HCT116 (cell line): ENCODE results near the gene LRRC8B. TPM values are rescaled to one million over a fixed set of nuclear protein-coding genes. Genes with fewer than 3 reads are reported as not detected.

Source experiments
- ATAC-seq: fragments of 200-7000 bp; cut with Tn5 transposase; 2 replicates; pipeline ENCODE4 v1.9.1; 2020; ENCODE audit warnings: mild to moderate bottlenecking, moderate library complexity
- BruUV-seq: library from RNA; stranded (reverse); fragments of 400-500 nt; replicated peaks from 2 replicates; lab custom pipeline; 2021; lab: Mats Ljungman, UMichigan
- CTCF ChIA-PET: fragments of 300-600 bp; sonication (Branson Sonifier 250); formaldehyde crosslinking; loops from one replicate; lab custom pipeline; 2021; ENCODE audit warnings: antibody characterized with exemption; lab: Charles Lee
- POLR2A ChIA-PET: fragments of 300-600, 350-600 bp; sonication (Branson Sonifier 250); formaldehyde crosslinking; loops from one replicate; lab custom pipeline; 2021; ENCODE audit warnings: antibody characterized with exemption; lab: Charles Lee
- RAD21 ChIA-PET, 2 experiments: fragments of 300-600 bp; sonication (Branson Sonifier 250); formaldehyde crosslinking; loops; one replicate each; lab custom pipeline; 2023; ENCODE audit warnings: low total read pairs in 2 of 2; ENCODE audit not compliant: uncharacterized antibody in 2 of 2, unreplicated experiment in 2 of 2, low non-redundant PET in 1 of 2; lab: Charles Lee
- DNase-seq: peaks from one replicate; pipeline ENCODE4 v3.0.0-alpha.2; 2010; ENCODE audit warnings: low read depth, low spot score
- H2AFZ ChIP-seq: fragments of 200-600 bp; shearing (Covaris generic), sonication (generic); 2 replicates; pipeline ENCODE4 v1.6.1; 2017; ENCODE audit warnings: low read depth, mixed run types, mixed read lengths, antibody characterized with exemption, low read length; ENCODE audit not compliant: poor library complexity, severe bottlenecking
- H3K27ac ChIP-seq: 2 replicates; pipeline ENCODE4 v1.5.1; 2012; ENCODE audit warnings: low read depth, low read length
- H3K27me3 ChIP-seq: fragments of 200-600 bp; sonication (generic); 2 replicates; pipeline ENCODE4 v1.6.1; 2016; ENCODE audit warnings: mixed run types, low read length, mixed read lengths; ENCODE audit not compliant: insufficient read depth
- H3K36me3 ChIP-seq, 2 experiments: fragments of 200-500 bp in 1 of 2; fragments of 200-600 bp in 1 of 2; sonication (Bioruptor generic) in 1 of 2; sonication (generic) in 1 of 2; 2 replicates each; pipeline versions ENCODE4 v1.5.1 to v1.6.1; 2014 to 2016; ENCODE audit warnings: low read length in 2 of 2, inconsistent platforms in 1 of 2, mixed read lengths in 1 of 2, mixed run types in 1 of 2; ENCODE audit not compliant: insufficient read depth in 2 of 2, control insufficient read depth in 1 of 2
- H3K4me1 ChIP-seq, 2 experiments: fragments of 200-600 bp in 1 of 2; sonication (generic) in 1 of 2; 2 replicates each; pipeline versions ENCODE4 v1.5.1 to v1.6.1; 2012 to 2017; ENCODE audit warnings: low read length in 2 of 2, inconsistent platforms in 1 of 2, mild to moderate bottlenecking in 1 of 2, mixed read lengths in 1 of 2, mixed run types in 1 of 2, moderate library complexity in 1 of 2; ENCODE audit not compliant: insufficient read depth in 2 of 2, control insufficient read depth in 1 of 2
- H3K4me2 ChIP-seq: fragments of 200-600 bp; sonication (generic); 2 replicates; pipeline ENCODE4 v1.6.1; 2017; ENCODE audit warnings: mixed run types, low read length, mixed read lengths
- H3K4me3 ChIP-seq, 2 experiments: fragments of 200-600 bp in 1 of 2; sonication (generic) in 1 of 2; replicated peaks in 1 of 2; 2 replicates each; pipeline ENCODE4 v1.5.1; 2011 to 2016; ENCODE audit warnings: low read length in 2 of 2, control low read depth in 1 of 2, low read depth in 1 of 2, mild to moderate bottlenecking in 1 of 2, mixed read lengths in 1 of 2, mixed run types in 1 of 2
- H3K79me2 ChIP-seq: fragments of 200-600 bp; sonication (generic); 2 replicates; pipeline ENCODE4 v1.6.1; 2017; ENCODE audit warnings: mild to moderate bottlenecking, mixed run types, low read length, moderate library complexity, mixed read lengths; ENCODE audit not compliant: insufficient read depth
- H3K9ac ChIP-seq: fragments of 200-600 bp; sonication (generic); 2 replicates; pipeline ENCODE4 v1.6.1; 2016; ENCODE audit warnings: low read length, mixed read lengths
- H3K9me2 ChIP-seq: fragments of 200-600 bp; sonication (generic), shearing (Covaris generic); 2 replicates; pipeline ENCODE4 v1.6.1; 2017; ENCODE audit warnings: mixed run types, mild to moderate bottlenecking, moderate library complexity; ENCODE audit not compliant: insufficient read depth
- H3K9me3 ChIP-seq, 2 experiments: fragments of 200-500 bp in 1 of 2; fragments of 200-600 bp in 1 of 2; sonication (Bioruptor generic) in 1 of 2; sonication (generic) in 1 of 2; 2 replicates each; pipeline ENCODE4 v1.6.1; 2014 to 2017; ENCODE audit warnings: low read length in 2 of 2, mixed read lengths in 2 of 2, inconsistent platforms in 1 of 2, low read depth in 1 of 2, mild to moderate bottlenecking in 1 of 2, mixed run types in 1 of 2, moderate library complexity in 1 of 2; ENCODE audit not compliant: control insufficient read depth in 1 of 2, insufficient read depth in 1 of 2
- H4K20me1 ChIP-seq: fragments of 200-600 bp; sonication (generic), shearing (Covaris generic); 2 replicates; pipeline ENCODE4 v1.6.1; 2017; ENCODE audit warnings: mixed run types, mild to moderate bottlenecking, moderate library complexity; ENCODE audit not compliant: insufficient read depth
- CEBPB ChIP-seq: IDR thresholded peaks from 2 replicates; pipeline ENCODE4 v1.6.1; 2012; ENCODE audit warnings: low read depth
- EZH2 ChIP-seq: fragments of 200-600 bp; sonication (generic); IDR thresholded peaks from 2 replicates; pipeline ENCODE4 v1.6.1; 2017; ENCODE audit warnings: antibody characterized with exemption, mixed run types
- JUND ChIP-seq: IDR thresholded peaks from 2 replicates; pipeline ENCODE4 v1.6.1; 2012
- SIN3A ChIP-seq: IDR thresholded peaks from 2 replicates; pipeline ENCODE4 v1.6.1; 2012; ENCODE audit warnings: low read depth
- SRF ChIP-seq: IDR thresholded peaks from 2 replicates; pipeline ENCODE4 v1.6.1; 2012; ENCODE audit warnings: low read depth
- ZFX ChIP-seq: fragments of 450-650 bp; IDR thresholded peaks from 2 replicates; pipeline ENCODE4 v1.6.1; 2017
- ZNF274 ChIP-seq: fragments of 200-500 bp; sonication (Bioruptor generic); IDR thresholded peaks from 2 replicates; pipeline ENCODE4 v1.6.1; 2014; ENCODE audit warnings: mild to moderate bottlenecking, low read depth, low read length, inconsistent platforms
- intact Hi-C: fragments of 100-400 bp; cut with micrococcal nuclease; formaldehyde crosslinking; loops from 2 replicates; pipeline ENCODE4 v1.10.0; 2022
- total RNA-seq: library from RNA; stranded (reverse); gene quantifications from one replicate; pipeline ENCODE4 v1.2.1, GENCODE V29; 2021; ENCODE audit not compliant: unreplicated experiment
- TF ChIP-seq, protein P1 (sequence below): IDR thresholded peaks from 2 replicates; pipeline ENCODE4 v1.6.1; 2012
- TF ChIP-seq, protein P2 (sequence below): IDR thresholded peaks from 2 replicates; pipeline ENCODE4 v1.6.1; 2011; ENCODE audit warnings: mild to moderate bottlenecking, low read length, moderate library complexity; ENCODE audit not compliant: insufficient replicate concordance; ENCODE audit errors: extremely low read depth
- TF ChIP-seq, protein P3 (sequence below): IDR thresholded peaks from 2 replicates; pipeline ENCODE4 v1.6.1; 2012; ENCODE audit warnings: low read depth

Gene LRRC8B
- total RNA-seq, 1 experiment from 2014 or later = 17.9 TPM

DNA sequence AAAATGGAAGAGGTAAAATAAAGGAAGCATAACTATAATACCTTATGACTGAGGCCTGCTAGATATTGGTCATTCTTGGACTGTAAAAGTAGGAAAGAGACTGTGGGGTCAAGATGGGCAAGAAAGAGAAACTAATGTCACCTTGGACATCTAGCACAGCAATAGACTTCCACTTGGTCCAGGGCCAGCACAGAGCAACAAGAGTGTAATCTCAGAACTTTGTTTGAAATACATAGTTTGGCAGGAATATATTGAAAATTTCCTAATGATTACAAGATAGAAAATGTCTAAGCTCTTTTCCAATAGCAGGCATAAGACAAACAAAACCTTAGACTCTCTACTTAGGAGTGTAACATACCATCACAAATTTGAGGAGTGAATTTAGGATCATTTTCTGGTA is 112.9 kb downstream of the LRRC8B start:
- Histone ChIP-seq H2AFZ (no peak overlapping the region), H3K9ac (no peak overlapping the region), H3K9me3 (no peaks in the 10 kb centered on the region), H3K79me2 (peaks cover 64% of the 10 kb centered on the region), H3K27me3 (no peaks in the 10 kb centered on the region), H3K4me2 (no peak overlapping the region), H3K9me2 (no peaks in the 10 kb centered on the region), H3K27ac (no peak overlapping the region), H4K20me1 (no peaks in the 10 kb centered on the region), H3K36me3 (no peaks in the 10 kb centered on the region), H3K4me1 (peaks cover 3 to 27% of the 10 kb centered on the region in 2 experiments; a peak in 3 of 4 replicates), H3K4me3 (no peak overlapping the region)
- ATAC-seq (no peak), DNase-seq (no peak)
- POLR2A ChIA-PET = no interaction called here
- BruUV-seq = no TSS peak
- RAD21 ChIA-PET = no interaction called here
- CTCF ChIA-PET = no interaction called here
- intact Hi-C loops = loop anchor here (10.0 kb wide), 2 partner anchors 113 to 357 kb away; partner anchors contain the start of genes LRRC8B and ZNF326
- TF ChIP-seq, protein P1, sequence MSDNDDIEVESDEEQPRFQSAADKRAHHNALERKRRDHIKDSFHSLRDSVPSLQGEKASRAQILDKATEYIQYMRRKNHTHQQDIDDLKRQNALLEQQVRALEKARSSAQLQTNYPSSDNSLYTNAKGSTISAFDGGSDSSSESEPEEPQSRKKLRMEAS = no peak
- TF ChIP-seq CEBPB (no peak), ZNF274 (no peak), SIN3A (no peak), EZH2 (no peak), SRF (no peak), JUND (no peak), ZFX (no peak)
- TF ChIP-seq, protein P2, sequence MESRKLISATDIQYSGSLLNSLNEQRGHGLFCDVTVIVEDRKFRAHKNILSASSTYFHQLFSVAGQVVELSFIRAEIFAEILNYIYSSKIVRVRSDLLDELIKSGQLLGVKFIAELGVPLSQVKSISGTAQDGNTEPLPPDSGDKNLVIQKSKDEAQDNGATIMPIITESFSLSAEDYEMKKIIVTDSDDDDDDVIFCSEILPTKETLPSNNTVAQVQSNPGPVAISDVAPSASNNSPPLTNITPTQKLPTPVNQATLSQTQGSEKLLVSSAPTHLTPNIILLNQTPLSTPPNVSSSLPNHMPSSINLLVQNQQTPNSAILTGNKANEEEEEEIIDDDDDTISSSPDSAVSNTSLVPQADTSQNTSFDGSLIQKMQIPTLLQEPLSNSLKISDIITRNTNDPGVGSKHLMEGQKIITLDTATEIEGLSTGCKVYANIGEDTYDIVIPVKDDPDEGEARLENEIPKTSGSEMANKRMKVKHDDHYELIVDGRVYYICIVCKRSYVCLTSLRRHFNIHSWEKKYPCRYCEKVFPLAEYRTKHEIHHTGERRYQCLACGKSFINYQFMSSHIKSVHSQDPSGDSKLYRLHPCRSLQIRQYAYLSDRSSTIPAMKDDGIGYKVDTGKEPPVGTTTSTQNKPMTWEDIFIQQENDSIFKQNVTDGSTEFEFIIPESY = no peak
- TF ChIP-seq, protein P3, sequence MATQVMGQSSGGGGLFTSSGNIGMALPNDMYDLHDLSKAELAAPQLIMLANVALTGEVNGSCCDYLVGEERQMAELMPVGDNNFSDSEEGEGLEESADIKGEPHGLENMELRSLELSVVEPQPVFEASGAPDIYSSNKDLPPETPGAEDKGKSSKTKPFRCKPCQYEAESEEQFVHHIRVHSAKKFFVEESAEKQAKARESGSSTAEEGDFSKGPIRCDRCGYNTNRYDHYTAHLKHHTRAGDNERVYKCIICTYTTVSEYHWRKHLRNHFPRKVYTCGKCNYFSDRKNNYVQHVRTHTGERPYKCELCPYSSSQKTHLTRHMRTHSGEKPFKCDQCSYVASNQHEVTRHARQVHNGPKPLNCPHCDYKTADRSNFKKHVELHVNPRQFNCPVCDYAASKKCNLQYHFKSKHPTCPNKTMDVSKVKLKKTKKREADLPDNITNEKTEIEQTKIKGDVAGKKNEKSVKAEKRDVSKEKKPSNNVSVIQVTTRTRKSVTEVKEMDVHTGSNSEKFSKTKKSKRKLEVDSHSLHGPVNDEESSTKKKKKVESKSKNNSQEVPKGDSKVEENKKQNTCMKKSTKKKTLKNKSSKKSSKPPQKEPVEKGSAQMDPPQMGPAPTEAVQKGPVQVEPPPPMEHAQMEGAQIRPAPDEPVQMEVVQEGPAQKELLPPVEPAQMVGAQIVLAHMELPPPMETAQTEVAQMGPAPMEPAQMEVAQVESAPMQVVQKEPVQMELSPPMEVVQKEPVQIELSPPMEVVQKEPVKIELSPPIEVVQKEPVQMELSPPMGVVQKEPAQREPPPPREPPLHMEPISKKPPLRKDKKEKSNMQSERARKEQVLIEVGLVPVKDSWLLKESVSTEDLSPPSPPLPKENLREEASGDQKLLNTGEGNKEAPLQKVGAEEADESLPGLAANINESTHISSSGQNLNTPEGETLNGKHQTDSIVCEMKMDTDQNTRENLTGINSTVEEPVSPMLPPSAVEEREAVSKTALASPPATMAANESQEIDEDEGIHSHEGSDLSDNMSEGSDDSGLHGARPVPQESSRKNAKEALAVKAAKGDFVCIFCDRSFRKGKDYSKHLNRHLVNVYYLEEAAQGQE = no peak
- TF ChIP-seq, all 23 proteins: peak for 0
